ENCODE measurements around the gene NAT8.

- TF ChIP-seq CTCF (conservative IDR thresholded peaks at IDR 0.05; ENCODE audit: low read depth, low read length) (no peak), EZH2 (IDR thresholded peaks at IDR 0.05; ENCODE audit: borderline replicate concordance, low read depth, low read length, poor library complexity, severe bottlenecking) (no peak)
These were observed 10.1 kb upstream of the NAT8 start for GRCh38 chr2:73652348-73652747.
